ENCODE data around the gene ARAP1.

ARAP1 gene

GRCh38 chr11:72760539-72761405 is 8.6 kb upstream of the ARAP1 start:
- H3K9me3 ChIP-seq (ENCODE audit: severe bottlenecking): no peaks in the 10 kb centered on the region
- no peak overlapping the region for H3K27ac ChIP-seq
- H3K36me3 ChIP-seq: peaks cover 5% of the 10 kb centered on the region; the same call in 1 of the 2 replicates
- H3K4me3 ChIP-seq (ENCODE audit: low read depth, low read length): no peak overlapping the region
- H3K27me3 ChIP-seq (ENCODE audit: insufficient read depth, low read depth, severe bottlenecking): no peaks in the 10 kb centered on the region
- DNase-seq: no peak
- no peak for TF ChIP-seq CTCF (IDR thresholded peaks at IDR 0.05; ENCODE audit: low read depth, low read length)

GRCh38 chr11:72759468-72759985 is 7.3 kb upstream of the ARAP1 start:
- TF ChIP-seq CTCF (IDR thresholded peaks at IDR 0.05; ENCODE audit: low read depth, low read length): no peak
- no peak overlapping the region for H3K4me3 ChIP-seq (ENCODE audit: low read depth, low read length)
- H3K9me3 ChIP-seq (ENCODE audit: severe bottlenecking): no peaks in the 10 kb centered on the region
- no peaks in the 10 kb centered on the region for H3K27me3 ChIP-seq (ENCODE audit: insufficient read depth, low read depth, severe bottlenecking)
- peaks cover 5% of the 10 kb centered on the region; the same call in 1 of the 2 replicates for H3K36me3 ChIP-seq
- no peak for DNase-seq
- H3K27ac ChIP-seq: no peak overlapping the region

- no peak overlapping the region for H3K27ac ChIP-seq
- no peak for DNase-seq
- H3K9me3 ChIP-seq (ENCODE audit: severe bottlenecking): no peaks in the 10 kb centered on the region
Observed at GRCh38 chr11:72758690-72759389, 6.6 kb upstream of the ARAP1 start.

GRCh38 chr11:72758304-72758689 is 6.1 kb upstream of the ARAP1 start:
- DNase-seq: no peak
- no peak overlapping the region for H3K27ac ChIP-seq
- no peak for TF ChIP-seq CTCF (IDR thresholded peaks at IDR 0.05; ENCODE audit: low read depth, low read length)

More at GRCh38 chr11:72758690-72759389, 6.6 kb upstream of the ARAP1 start:
- TF ChIP-seq CTCF (IDR thresholded peaks at IDR 0.05; ENCODE audit: low read depth, low read length): no peak
- Histone ChIP-seq H3K27me3 (ENCODE audit: insufficient read depth, low read depth, severe bottlenecking) (no peaks in the 10 kb centered on the region), H3K4me3 (ENCODE audit: low read depth, low read length) (no peak overlapping the region), H3K36me3 (peaks cover 5% of the 10 kb centered on the region; the same call in 1 of the 2 replicates)

GRCh38 chr11:72755713-72756285 is 3.6 kb upstream of the ARAP1 start:
- Histone ChIP-seq H3K9me3 (ENCODE audit: severe bottlenecking) (no peaks in the 10 kb centered on the region), H3K36me3 (peaks cover 5% of the 10 kb centered on the region; the same call in 1 of the 2 replicates), H3K27ac (no peak overlapping the region), H3K27me3 (ENCODE audit: insufficient read depth, low read depth, severe bottlenecking) (no peaks in the 10 kb centered on the region), H3K4me3 (ENCODE audit: low read depth, low read length) (no peak overlapping the region)
- no peak for DNase-seq
- TF ChIP-seq CTCF (IDR thresholded peaks at IDR 0.05; ENCODE audit: low read depth, low read length): no peak

More at GRCh38 chr11:72758304-72758689, 6.1 kb upstream of the ARAP1 start:
- Histone ChIP-seq H3K4me3 (ENCODE audit: low read depth, low read length) (no peak overlapping the region), H3K36me3 (peaks cover 5% of the 10 kb centered on the region; the same call in 1 of the 2 replicates), H3K9me3 (ENCODE audit: severe bottlenecking) (no peaks in the 10 kb centered on the region), H3K27me3 (ENCODE audit: insufficient read depth, low read depth, severe bottlenecking) (no peaks in the 10 kb centered on the region)

Measured in WERI-Rb-1 (cell line).